AG04450 (cell line): ENCODE measurements around the gene TFAP2B. TPM values are rescaled to one million over a fixed set of nuclear protein-coding genes. Genes with fewer than 3 reads are reported as not detected.

Experiments
- CTCF ChIA-PET: fragments of 300-600, 350-600 bp; formaldehyde crosslinking; extraction: SDS; loops from one replicate; lab custom pipeline; 2022; ENCODE audit warnings: antibody characterized with exemption, inconsistent platforms; lab: Charles Lee
- POLR2A ChIA-PET: fragments of 350-600 bp; formaldehyde crosslinking; extraction: SDS; loops from one replicate; lab custom pipeline; 2021; ENCODE audit warnings: antibody characterized with exemption, inconsistent platforms; lab: Yijun Ruan, JAX
- DNase-seq: peaks from one replicate; pipeline ENCODE4 v3.0.0-alpha.2; 2011; ENCODE audit warnings: low read depth, low spot score
- H3K27ac ChIP-seq: one replicate; pipeline ENCODE4 v1.5.1; 2012; ENCODE audit warnings: low read depth, low read length, control low read depth
- H3K27me3 ChIP-seq: one replicate; pipeline ENCODE4 v1.6.0; 2012; ENCODE audit warnings: low read length; ENCODE audit not compliant: control insufficient read depth, insufficient read depth
- H3K4me3 ChIP-seq: 2 replicates; pipeline ENCODE4 v1.5.1; 2011; ENCODE audit warnings: mild to moderate bottlenecking, low read depth, low read length, control low read depth
- H3K9me3 ChIP-seq: 2 replicates; pipeline ENCODE4 v1.5.1; 2012; ENCODE audit warnings: low read length; ENCODE audit not compliant: control insufficient read depth, insufficient read depth
- polyA plus RNA-seq: library from polyadenylated mRNA; depleted of rRNA; stranded (reverse); fragments of >200 nt; gene quantifications from 2 replicates; pipeline ENCODE4 v1.2.3, GENCODE V29; 2011
- TF ChIP-seq, protein P1 (sequence below): IDR thresholded peaks from 2 replicates; pipeline ENCODE4 v1.5.1; 2011; ENCODE audit warnings: low read depth, low read length, control low read depth, inconsistent platforms

The TFAP2B gene
- polyA plus RNA-seq, 1 experiment, result not detected

GRCh38 chr6:50815436-50816114, 3.1 kb upstream of the TFAP2B start:
- Histone ChIP-seq H3K27me3 (peaks cover 17% of the 10 kb centered on the region), H3K9me3 (no peaks in the 10 kb centered on the region; the same call in 1 of the 2 replicates), H3K4me3 (peak overlapping the region; percentile 59), H3K27ac (no peak overlapping the region)
- POLR2A ChIA-PET, result no interaction called here
- CTCF ChIA-PET, result interaction anchor here (0.6 to 1.8 kb wide), 7 partner anchors 13 to 1208 kb away, joined by 4 to 11 read pairs (median 5); no protein-coding TSS in a partner anchor
- TF ChIP-seq, protein P1, sequence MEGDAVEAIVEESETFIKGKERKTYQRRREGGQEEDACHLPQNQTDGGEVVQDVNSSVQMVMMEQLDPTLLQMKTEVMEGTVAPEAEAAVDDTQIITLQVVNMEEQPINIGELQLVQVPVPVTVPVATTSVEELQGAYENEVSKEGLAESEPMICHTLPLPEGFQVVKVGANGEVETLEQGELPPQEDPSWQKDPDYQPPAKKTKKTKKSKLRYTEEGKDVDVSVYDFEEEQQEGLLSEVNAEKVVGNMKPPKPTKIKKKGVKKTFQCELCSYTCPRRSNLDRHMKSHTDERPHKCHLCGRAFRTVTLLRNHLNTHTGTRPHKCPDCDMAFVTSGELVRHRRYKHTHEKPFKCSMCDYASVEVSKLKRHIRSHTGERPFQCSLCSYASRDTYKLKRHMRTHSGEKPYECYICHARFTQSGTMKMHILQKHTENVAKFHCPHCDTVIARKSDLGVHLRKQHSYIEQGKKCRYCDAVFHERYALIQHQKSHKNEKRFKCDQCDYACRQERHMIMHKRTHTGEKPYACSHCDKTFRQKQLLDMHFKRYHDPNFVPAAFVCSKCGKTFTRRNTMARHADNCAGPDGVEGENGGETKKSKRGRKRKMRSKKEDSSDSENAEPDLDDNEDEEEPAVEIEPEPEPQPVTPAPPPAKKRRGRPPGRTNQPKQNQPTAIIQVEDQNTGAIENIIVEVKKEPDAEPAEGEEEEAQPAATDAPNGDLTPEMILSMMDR, result peak; percentile 54
- no peak for DNase-seq

- CTCF ChIA-PET, result interaction anchor here (0.6 to 2.6 kb wide), 8 partner anchors 13 to 1208 kb away, joined by 4 to 11 read pairs (median 5); no protein-coding TSS in a partner anchor
- peaks cover 23% of the 10 kb centered on the region for H3K27me3 ChIP-seq
These were observed 2.5 kb upstream of the TFAP2B start for GRCh38 chr6:50816115-50816675.

GRCh38 chr6:50816947-50817645, 1.6 kb upstream of the TFAP2B start:
- Histone ChIP-seq H3K9me3 (no peaks in the 10 kb centered on the region; the same call in 1 of the 2 replicates), H3K27ac (no peak overlapping the region), H3K27me3 (peaks cover 26% of the 10 kb centered on the region), H3K4me3 (no peak overlapping the region)
- TF ChIP-seq, protein P1, result no peak
- DNase-seq, result no peak
- ChIA-PET CTCF (interaction anchor here (0.6 to 2.6 kb wide), 5 partner anchors 27 to 1207 kb away, joined by 3 to 10 read pairs (median 3); no protein-coding TSS in a partner anchor), POLR2A (no interaction called here)

More at GRCh38 chr6:50816115-50816675, 2.5 kb upstream of the TFAP2B start:
- H3K4me3 ChIP-seq, result peak overlapping the region; percentile 59
- H3K9me3 ChIP-seq, result no peaks in the 10 kb centered on the region; the same call in 1 of the 2 replicates
- no peak overlapping the region for H3K27ac ChIP-seq
- TF ChIP-seq, protein P1, result peak; percentile 81
- POLR2A ChIA-PET, result no interaction called here
- DNase-seq, result peak; percentile 13

GRCh38 chr6:50817646-50817950, 1.1 kb upstream of the TFAP2B start:
- TF ChIP-seq, protein P1, result no peak
- H3K4me3 ChIP-seq, result no peak overlapping the region
- POLR2A ChIA-PET, result no interaction called here
- H3K27ac ChIP-seq, result no peak overlapping the region
- no peak for DNase-seq
- CTCF ChIA-PET, result interaction anchor here (1.6 to 2.6 kb wide), 2 partner anchors 1203 to 1207 kb away, joined by 3 to 10 read pairs; no protein-coding TSS in a partner anchor
- H3K27me3 ChIP-seq, result peaks cover 31% of the 10 kb centered on the region
- H3K9me3 ChIP-seq, result no peaks in the 10 kb centered on the region; the same call in 1 of the 2 replicates
